ENCODE measurements around the gene CTNNA2.

The CTNNA2 gene

GRCh38 chr2:79935046-79935732 is 422.3 kb downstream of the CTNNA2 start:
- no peak for DNase-seq (ENCODE audit: low read depth in 2 of 2)

- DNase-seq (ENCODE audit: low read depth in 2 of 2) = no peak
Observed at GRCh38 chr2:79935771-79936657, 423.2 kb downstream of the CTNNA2 start.

GRCh38 chr2:79936715-79937114 is 423.9 kb downstream of the CTNNA2 start:
- no peak for DNase-seq (ENCODE audit: low read depth in 2 of 2)

GRCh38 chr2:79938648-79939047 is 425.8 kb downstream of the CTNNA2 start:
- no peak for DNase-seq (ENCODE audit: low read depth in 2 of 2)

GRCh38 chr2:79940364-79940763 is 427.5 kb downstream of the CTNNA2 start:
- DNase-seq (ENCODE audit: low read depth in 2 of 2) = no peak

GRCh38 chr2:79941179-79941578 is 428.3 kb downstream of the CTNNA2 start:
- DNase-seq (ENCODE audit: low read depth in 2 of 2) = no peak

- DNase-seq (ENCODE audit: low read depth in 2 of 2) = no peak
Observed at GRCh38 chr2:79944205-79944604, 431.4 kb downstream of the CTNNA2 start.

- no peak for DNase-seq (ENCODE audit: low read depth in 2 of 2)
Observed at GRCh38 chr2:79945653-79946445, 433.0 kb downstream of the CTNNA2 start.

- DNase-seq (ENCODE audit: low read depth in 2 of 2) = no peak
Observed at GRCh38 chr2:79947751-79948150, 434.9 kb downstream of the CTNNA2 start.

- no peak for DNase-seq (ENCODE audit: low read depth in 2 of 2)
Observed at GRCh38 chr2:79950526-79950925, 437.7 kb downstream of the CTNNA2 start.

- no peak for DNase-seq (ENCODE audit: low read depth in 2 of 2)
Observed at GRCh38 chr2:79952616-79953015, 439.8 kb downstream of the CTNNA2 start.

GRCh38 chr2:79960035-79960434 is 447.2 kb downstream of the CTNNA2 start:
- no peak for DNase-seq (ENCODE audit: low read depth in 2 of 2)

GRCh38 chr2:79960519-79960918 is 447.7 kb downstream of the CTNNA2 start:
- DNase-seq (ENCODE audit: low read depth in 2 of 2) = no peak

- no peak for DNase-seq (ENCODE audit: low read depth in 2 of 2)
Observed at GRCh38 chr2:79964966-79965365, 452.1 kb downstream of the CTNNA2 start.

GRCh38 chr2:79966369-79966768 is 453.5 kb downstream of the CTNNA2 start:
- DNase-seq (ENCODE audit: low read depth in 2 of 2) = no peak

- no peak for DNase-seq (ENCODE audit: low read depth in 2 of 2)
Observed at GRCh38 chr2:79966882-79967281, 454.0 kb downstream of the CTNNA2 start.

GRCh38 chr2:79971807-79972206 is 459.0 kb downstream of the CTNNA2 start:
- no peak for DNase-seq (ENCODE audit: low read depth in 2 of 2)

GRCh38 chr2:79972661-79973060 is 459.8 kb downstream of the CTNNA2 start:
- no peak for DNase-seq (ENCODE audit: low read depth in 2 of 2)

- DNase-seq (ENCODE audit: low read depth in 2 of 2) = no peak
Observed at GRCh38 chr2:79975791-79976565, 463.1 kb downstream of the CTNNA2 start.

GRCh38 chr2:79977792-79978191 is 464.9 kb downstream of the CTNNA2 start:
- no peak for DNase-seq (ENCODE audit: low read depth in 2 of 2)

- no peak for DNase-seq (ENCODE audit: low read depth in 2 of 2)
Observed at GRCh38 chr2:79980116-79980515, 467.3 kb downstream of the CTNNA2 start.

- DNase-seq (ENCODE audit: low read depth in 2 of 2) = no peak
Observed at GRCh38 chr2:79980816-79981215, 468.0 kb downstream of the CTNNA2 start.

Measured in stimulated activated CD4-positive, alpha-beta T cell treated with anti-CD3 and anti-CD28 coated beads, Interleukin-1b, Interleukin-23, amount 100 ng/mL, for 4 hours (primary cell).